GM18511 (cell line): Measurements from ENCODE around the gene WDR64.
"Not testable (repeated sequence)": the region's sequence is repeated elsewhere in the genome, so short reads cannot be mapped to it uniquely, and the experiment has no call there.

Source experiments
- ATAC-seq: cut with Tn5 transposase; IDR thresholded peaks from one replicate; pipeline ENCODE4 v1.9.1; 2021; ENCODE audit warnings: mild to moderate bottlenecking, moderate library complexity; ENCODE audit not compliant: unreplicated experiment

WDR64 gene

GRCh38 chr1:241782396-241782795 is 130.3 kb downstream of the WDR64 start:
- no peak for ATAC-seq

DNA sequence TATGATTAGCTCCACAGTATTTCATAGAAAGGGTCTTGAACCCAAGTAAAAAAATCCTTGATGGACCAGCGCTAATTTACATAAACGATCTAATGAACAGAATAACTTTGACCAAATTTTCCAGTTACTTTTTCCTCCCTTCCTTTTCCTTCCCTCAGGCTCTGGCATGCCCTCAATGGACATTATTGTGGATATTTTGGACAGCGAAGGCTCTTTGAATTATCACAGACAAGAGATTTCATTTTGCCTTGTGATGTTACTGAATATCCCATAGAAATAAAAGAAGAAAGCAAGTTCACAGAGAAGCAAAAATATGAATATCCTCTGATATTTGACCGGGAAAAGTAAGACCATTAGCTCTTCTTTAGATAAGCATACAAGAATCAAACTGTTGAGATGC is 135.6 kb downstream of the WDR64 start:
- ATAC-seq = no peak

- no peak for ATAC-seq
These were observed 137.0 kb downstream of the WDR64 start for GRCh38 chr1:241789061-241789460.

DNA sequence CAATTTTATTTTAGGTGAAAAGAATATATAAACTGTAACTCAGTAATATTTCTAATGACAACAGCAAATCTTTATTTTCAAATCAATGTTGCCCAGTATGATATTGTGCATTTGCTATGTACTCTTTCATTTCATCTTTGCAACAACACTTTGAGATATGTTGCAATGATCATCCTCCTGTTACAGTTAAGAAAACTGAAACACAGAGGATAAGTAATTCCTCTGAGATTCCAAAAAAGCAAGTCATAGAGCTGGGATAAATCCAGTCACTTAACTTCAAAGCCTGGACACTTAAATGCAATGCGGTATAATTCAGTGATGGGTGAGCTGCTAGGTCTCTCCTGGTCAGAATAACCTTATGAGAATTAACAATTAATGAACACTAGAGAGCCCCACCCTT is 147.3 kb downstream of the WDR64 start:
- no peak for ATAC-seq

DNA sequence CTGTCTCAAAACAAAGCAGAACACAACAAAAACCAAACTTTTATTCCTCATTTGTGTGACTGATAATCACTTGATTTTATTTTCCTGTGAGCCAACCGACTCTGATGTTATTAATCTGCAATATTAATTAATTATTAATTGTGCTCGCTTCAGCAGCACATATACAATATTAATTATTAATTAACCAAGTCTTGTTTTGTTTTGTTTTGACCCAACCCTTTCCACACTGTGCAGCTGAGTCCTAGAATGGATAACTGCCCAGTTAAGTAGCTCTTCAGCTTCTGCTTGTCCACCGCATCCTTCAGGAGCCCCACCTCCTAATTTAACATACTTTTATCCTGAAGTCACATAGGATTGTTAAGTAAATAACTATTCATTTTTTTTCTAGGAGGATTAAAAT is 148.6 kb downstream of the WDR64 start:
- peak; percentile 65 for ATAC-seq

GRCh38 chr1:241802863-241803262 is 150.8 kb downstream of the WDR64 start:
- no peak for ATAC-seq

DNA sequence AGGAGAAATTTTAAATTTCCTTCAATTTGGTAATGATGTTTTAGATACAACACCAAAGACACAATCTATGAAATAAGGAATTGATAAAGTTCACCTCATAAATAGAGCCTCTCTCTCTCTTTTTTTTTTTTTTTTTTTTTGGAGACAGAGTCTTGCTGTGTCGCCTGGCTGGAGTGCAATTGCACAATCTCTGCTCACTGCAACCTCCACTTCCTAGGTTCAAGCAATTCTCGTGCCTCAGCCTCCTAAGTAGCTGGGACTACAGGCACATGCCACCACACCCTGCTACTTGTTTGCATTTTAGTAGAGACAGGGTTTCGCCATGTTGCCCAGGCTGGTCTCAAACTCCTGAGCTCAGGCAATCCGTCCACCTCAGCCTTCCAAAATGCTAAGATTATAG is 152.6 kb downstream of the WDR64 start:
- not testable (repeated sequence) for ATAC-seq

DNA sequence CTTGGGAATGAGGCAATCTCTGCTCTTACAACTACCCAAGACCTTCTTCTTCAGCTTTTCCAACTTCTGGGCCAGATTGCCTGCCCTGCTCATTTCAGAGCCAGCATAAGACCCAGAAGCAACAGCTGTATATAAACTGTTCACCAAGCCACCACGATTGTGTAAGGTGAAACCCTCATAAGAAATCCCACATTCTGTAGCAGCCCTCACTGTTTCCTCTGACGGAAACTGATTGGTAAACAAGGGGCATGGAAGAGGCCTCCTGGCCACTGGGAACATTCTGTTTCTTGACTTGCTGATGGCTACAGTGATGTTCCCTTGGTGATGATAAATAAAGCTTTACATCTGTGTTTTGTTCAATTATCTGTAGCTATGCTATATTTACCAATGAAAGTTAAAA is 156.2 kb downstream of the WDR64 start:
- ATAC-seq = no peak

DNA sequence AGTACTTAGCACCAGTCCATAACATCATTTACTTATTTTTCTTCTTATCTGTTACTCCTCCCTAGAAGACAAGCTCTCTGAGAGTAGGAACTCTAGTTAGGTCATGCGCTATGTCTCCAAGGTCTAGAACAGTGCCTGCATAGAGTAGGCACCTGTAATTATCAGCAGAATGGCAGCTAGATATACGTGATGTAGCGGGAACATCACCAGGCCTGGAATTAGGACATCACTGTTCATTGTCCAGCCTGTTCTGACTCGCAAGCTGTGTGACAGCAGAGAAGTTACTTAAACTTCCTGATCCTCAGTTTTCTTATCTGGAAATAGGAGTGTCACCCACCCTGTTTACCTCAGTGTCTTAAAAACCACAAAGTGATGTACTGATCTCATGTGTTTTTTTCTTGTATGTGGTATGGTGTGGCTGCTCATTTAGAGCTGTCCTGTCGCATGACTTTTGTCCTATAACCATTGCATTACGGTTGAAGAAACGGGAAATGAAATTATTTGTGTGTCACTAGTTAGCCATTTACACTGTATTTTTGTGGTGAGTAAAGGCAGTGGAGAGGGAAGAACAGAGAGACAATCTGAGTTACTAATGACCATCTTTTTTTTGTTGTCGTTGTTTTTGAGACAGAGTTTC is 158.8 kb downstream of the WDR64 start:
- ATAC-seq = peak; percentile 92

DNA sequence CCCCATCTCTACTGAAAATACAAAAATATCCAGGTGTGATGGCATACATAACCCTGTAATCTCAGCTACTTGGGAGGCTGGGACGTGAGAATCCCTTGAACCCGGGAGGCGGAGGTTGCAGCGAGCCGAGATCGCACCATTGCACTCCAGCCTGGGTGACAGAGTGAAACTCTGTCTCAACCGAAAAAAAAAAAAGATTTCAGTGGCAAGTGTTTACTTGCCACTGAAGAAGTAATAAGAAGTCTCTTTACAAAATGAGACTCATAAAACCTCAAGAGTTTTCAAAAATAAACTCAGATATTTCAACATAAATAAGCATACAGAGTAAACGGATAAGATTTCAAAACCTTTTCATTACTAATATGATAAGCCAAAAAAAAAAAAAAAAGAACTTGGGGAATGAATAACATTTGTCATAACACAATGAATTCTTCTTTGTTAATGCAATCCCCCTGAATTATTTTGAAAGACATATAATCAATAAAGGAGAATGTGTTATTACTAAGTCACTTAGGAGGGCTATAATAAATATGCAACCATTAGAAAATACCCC is 161.8 kb downstream of the WDR64 start:
- no peak for ATAC-seq

GRCh38 chr1:241816008-241816407 is 163.9 kb downstream of the WDR64 start:
- ATAC-seq = no peak

DNA sequence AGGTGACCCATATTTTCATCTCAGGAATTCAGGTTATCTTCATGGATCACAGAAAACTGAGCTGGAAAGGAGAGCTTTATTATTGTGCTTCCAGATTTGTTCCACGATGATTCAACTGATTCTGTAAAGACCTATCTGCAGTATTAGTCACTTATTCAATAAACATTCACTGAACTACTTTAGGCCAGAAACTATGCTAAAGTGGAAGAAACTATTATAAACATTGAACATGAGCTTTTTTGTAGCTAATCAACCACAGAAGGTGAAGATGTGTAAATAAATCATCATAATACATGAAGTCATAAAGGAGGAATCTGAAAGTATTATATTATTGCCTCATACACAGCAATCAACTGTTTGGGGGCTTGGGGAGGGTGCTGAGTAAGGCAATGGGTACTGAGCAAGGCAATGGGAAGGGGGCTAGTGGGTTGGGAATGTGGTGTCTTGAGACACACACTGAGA is 165.3 kb downstream of the WDR64 start:
- no peak for ATAC-seq

GRCh38 chr1:241817956-241818612 is 166.0 kb downstream of the WDR64 start:
- peak; percentile 58 for ATAC-seq

DNA sequence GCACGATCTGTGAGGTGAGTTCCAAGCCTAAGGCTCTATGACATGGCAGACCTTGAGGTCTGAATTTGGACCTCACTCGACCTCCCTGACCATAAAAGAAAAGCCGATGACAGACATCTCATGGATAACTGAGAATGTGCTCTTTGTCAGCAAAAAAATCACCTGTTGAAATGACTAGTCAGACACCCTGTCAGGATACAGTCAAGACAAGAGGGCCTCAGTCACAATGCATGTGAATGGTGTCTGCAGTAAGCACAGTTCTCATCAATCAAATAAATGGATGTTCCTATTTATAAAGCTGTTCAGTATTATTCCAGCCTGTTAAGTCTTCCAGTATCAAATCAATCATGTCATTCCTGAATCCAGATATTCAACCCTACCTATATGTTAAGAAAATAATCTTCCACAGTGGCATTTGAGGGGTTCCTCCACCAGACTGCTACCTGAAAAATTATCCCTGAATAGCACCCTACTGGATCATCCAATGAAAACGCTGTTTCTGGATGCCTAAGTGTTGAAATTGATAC is 167.3 kb downstream of the WDR64 start:
- ATAC-seq = no peak

DNA sequence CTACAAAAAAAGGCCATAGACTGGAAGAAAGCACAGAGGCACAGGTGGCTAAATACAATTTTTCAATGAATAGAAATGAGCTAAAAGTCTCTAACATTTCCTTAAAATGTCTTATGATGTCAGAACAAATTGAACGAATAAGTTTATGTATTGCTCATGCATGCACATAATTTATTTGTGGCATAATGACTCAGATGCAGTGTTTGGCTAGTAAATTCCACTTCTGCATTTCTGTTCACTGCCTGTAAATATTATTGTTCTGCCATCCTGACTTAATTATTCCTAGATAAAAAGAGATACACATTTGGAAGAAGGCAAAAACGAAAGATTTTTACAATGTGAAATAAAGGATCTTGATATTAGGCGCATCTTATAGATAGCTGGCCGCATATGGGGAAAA is 169.3 kb downstream of the WDR64 start:
- no peak for ATAC-seq

- no peak for ATAC-seq
These were observed 170.8 kb downstream of the WDR64 start for GRCh38 chr1:241822846-241823245.

- no peak for ATAC-seq
These were observed 171.8 kb downstream of the WDR64 start for GRCh38 chr1:241823925-241824324.

DNA sequence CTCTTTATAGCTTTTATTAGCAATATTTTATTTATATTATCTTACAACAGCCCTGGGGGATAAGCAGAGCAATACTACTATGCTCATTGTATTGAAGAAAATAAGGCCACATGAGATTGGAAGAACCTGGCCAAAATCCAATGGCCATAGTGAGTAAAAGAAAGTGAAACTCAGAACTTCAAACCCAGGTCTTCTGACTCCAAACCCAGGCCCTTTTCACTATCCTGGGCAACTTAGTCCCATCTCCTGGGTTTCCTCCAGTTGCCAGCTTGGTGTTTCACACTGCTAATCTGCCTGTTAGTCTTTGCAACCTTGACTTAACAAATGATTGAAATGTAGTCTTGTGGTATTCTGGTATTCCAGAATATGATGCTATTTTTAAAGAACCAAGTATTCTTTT is 173.5 kb downstream of the WDR64 start:
- ATAC-seq = no peak

DNA sequence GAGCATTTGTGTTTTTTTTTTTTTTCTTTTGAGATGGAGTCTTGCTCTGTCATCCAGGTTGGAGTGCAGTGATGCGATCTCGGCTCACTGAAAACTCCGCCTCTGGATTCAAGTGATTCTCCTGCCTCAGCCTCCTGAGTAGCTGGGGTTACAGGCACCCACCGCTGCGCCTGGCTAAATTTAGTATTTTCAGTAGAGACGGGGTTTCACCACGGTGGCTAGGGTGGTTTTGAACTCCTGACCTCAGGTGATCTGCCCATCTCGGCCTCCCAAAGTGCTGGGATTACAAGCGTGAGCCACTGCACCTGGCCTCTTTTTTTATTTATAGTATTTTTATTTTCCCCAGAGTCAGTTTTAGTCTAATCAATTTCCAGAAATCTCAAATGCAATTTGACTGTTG is 174.5 kb downstream of the WDR64 start:
- ATAC-seq = not testable (repeated sequence)

DNA sequence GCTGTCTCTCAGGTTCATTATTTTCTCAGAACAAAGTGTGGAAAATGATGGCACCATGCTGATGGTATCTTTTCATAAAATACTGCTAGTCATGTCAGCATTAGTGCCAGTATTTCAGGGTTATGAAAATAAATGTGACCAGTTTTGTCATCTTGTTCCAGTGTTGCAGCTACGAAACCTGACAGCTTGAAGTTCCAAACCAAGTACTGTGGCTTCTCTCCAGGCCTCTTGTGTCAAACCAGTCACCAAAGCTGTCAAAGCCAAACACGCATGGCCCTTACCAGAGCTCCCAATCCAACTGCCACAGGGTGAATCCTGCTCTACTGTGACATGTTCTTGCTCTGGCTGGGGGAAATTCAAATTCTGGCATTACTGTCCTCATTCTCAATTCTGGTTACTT is 175.2 kb downstream of the WDR64 start:
- no peak for ATAC-seq

GRCh38 chr1:241828463-241829021 is 176.5 kb downstream of the WDR64 start:
- ATAC-seq = no peak

DNA sequence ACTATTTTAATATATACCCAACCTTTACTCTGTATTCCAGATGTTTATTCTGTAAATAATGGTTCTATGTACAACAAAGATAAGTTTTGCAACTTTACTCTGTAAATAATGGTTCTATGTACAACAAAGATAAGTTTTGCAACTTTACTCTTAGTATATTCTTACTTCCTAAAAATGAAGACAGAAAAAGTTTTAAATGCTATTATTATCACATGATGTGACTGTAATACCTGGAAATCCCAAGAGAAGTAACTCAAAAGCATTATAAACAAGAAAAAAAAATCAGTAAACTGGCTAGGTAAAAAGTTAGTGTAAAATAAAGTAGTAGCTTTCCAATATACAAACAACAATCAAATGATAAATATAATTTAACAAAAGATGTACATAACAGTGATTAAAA is 177.4 kb downstream of the WDR64 start:
- no peak for ATAC-seq
